ENCODE data around the gene POU3F3. TPM values are rescaled to one million over a fixed set of nuclear protein-coding genes. Genes with fewer than 3 reads are reported as not detected.
A peak's percentile ranks its signal among the peaks of the same experiment; 100 is the strongest.

POU3F3 gene
- total RNA-seq, 3 donors from 2014 or later (not counting 1 experiment from before 2014, with no cell fraction given) = not detected

- H3K4me1 Mint-ChIP-seq = peaks cover 7 to 15% of the 10 kb centered on the region in 2 donors
- Histone ChIP-seq H3K9me3 (ENCODE audit: control insufficient read depth, insufficient read depth, low read length) (no peaks in the 10 kb centered on the region), H3K27ac (ENCODE audit: low read length) (no peak overlapping the region), H3K36me3 (ENCODE audit: control insufficient read depth, insufficient read depth, low read length) (no peaks in the 10 kb centered on the region), H3K4me1 (ENCODE audit: control insufficient read depth, insufficient read depth, low read length) (peaks cover 15% of the 10 kb centered on the region), H3K4me3 (ENCODE audit: low read length) (no peak overlapping the region), H3K27me3 (ENCODE audit: control insufficient read depth, insufficient read depth, low read length) (peaks cover 59% of the 10 kb centered on the region)
- peaks cover 7% of the 10 kb centered on the region for H3K36me3 Mint-ChIP-seq
- peak overlapping the region; percentile 0 for H3K4me3 Mint-ChIP-seq
- intact Hi-C loops (cut with micrococcal nuclease) = loop anchor here (5.0 kb wide), 1 partner anchor 1683 kb away; no protein-coding TSS in a partner anchor
- 3% methylated on average over 56 of the region's 56 CpGs for WGBS (ENCODE audit: insufficient coverage)
- no peaks in the 10 kb centered on the region for H3K9me3 Mint-ChIP-seq
- DNase-seq (no peak), ATAC-seq (no peak)
- peaks cover 64 to 81% of the 10 kb centered on the region in 2 donors for H3K27me3 Mint-ChIP-seq (ENCODE audit: low read depth in 2 of 2)
- TF ChIP-seq CTCF (IDR thresholded peaks at IDR 0.05) = no peak
- no peak overlapping the region for H3K27ac Mint-ChIP-seq
Measured at GRCh38 chr2:104844807-104845551, 8.9 kb upstream of the POU3F3 start.

- no peak overlapping the region for H3K27ac Mint-ChIP-seq
- Histone ChIP-seq H3K4me3 (ENCODE audit: low read length) (no peak overlapping the region), H3K36me3 (ENCODE audit: control insufficient read depth, insufficient read depth, low read length) (no peaks in the 10 kb centered on the region), H3K9me3 (ENCODE audit: control insufficient read depth, insufficient read depth, low read length) (no peaks in the 10 kb centered on the region), H3K27ac (ENCODE audit: low read length) (no peak overlapping the region), H3K4me1 (ENCODE audit: control insufficient read depth, insufficient read depth, low read length) (peaks cover 15% of the 10 kb centered on the region), H3K27me3 (ENCODE audit: control insufficient read depth, insufficient read depth, low read length) (peaks cover 65% of the 10 kb centered on the region)
- WGBS (ENCODE audit: insufficient coverage) = 11% methylated on average over 12 of the region's 13 CpGs
- TF ChIP-seq CTCF (IDR thresholded peaks at IDR 0.05) = no peak
- intact Hi-C loops (cut with micrococcal nuclease) = loop anchor here (5.0 kb wide), 1 partner anchor 1683 kb away; no protein-coding TSS in a partner anchor
- H3K27me3 Mint-ChIP-seq (ENCODE audit: low read depth in 2 of 2) = peaks cover 70 to 84% of the 10 kb centered on the region in 2 donors
- peak overlapping the region; percentile 0 for H3K4me3 Mint-ChIP-seq
- no peaks in the 10 kb centered on the region for H3K9me3 Mint-ChIP-seq
- DNase-seq (no peak), ATAC-seq (no peak)
- H3K36me3 Mint-ChIP-seq = peaks cover 7% of the 10 kb centered on the region
- H3K4me1 Mint-ChIP-seq = peaks cover 10 to 20% of the 10 kb centered on the region in 2 donors
Measured at GRCh38 chr2:104845552-104845931, 8.4 kb upstream of the POU3F3 start.

GRCh38 chr2:104845946-104846785, 7.7 kb upstream of the POU3F3 start:
- no peak for DNase-seq
- peaks cover 76 to 84% of the 10 kb centered on the region in 2 donors for H3K27me3 Mint-ChIP-seq (ENCODE audit: low read depth in 2 of 2)
- TF ChIP-seq CTCF (IDR thresholded peaks at IDR 0.05) = no peak
- intact Hi-C loops (cut with micrococcal nuclease) = loop anchor here (5.0 kb wide), 1 partner anchor 1684 kb away; no protein-coding TSS in a partner anchor
- Histone ChIP-seq H3K36me3 (ENCODE audit: control insufficient read depth, insufficient read depth, low read length) (no peaks in the 10 kb centered on the region), H3K27ac (ENCODE audit: low read length) (no peak overlapping the region), H3K9me3 (ENCODE audit: control insufficient read depth, insufficient read depth, low read length) (no peaks in the 10 kb centered on the region), H3K4me3 (ENCODE audit: low read length) (no peak overlapping the region), H3K27me3 (ENCODE audit: control insufficient read depth, insufficient read depth, low read length) (peaks cover 68% of the 10 kb centered on the region), H3K4me1 (ENCODE audit: control insufficient read depth, insufficient read depth, low read length) (peaks cover 15% of the 10 kb centered on the region)
- H3K4me1 Mint-ChIP-seq = peaks cover 10 to 20% of the 10 kb centered on the region in 2 donors
- no peak for ATAC-seq
- H3K36me3 Mint-ChIP-seq = peaks cover 7% of the 10 kb centered on the region
- H3K27ac Mint-ChIP-seq = no peak overlapping the region
- WGBS (ENCODE audit: insufficient coverage) = 13% methylated on average over 13 of the region's 16 CpGs
- H3K9me3 Mint-ChIP-seq = no peaks in the 10 kb centered on the region
- H3K4me3 Mint-ChIP-seq = peak overlapping the region; percentile 0

Measured in natural killer cell (primary cell).